HL-60 (cell line): Measurements from ENCODE around the gene ARF1.

ENCODE experiments used
- DNase-seq, 2 experiments: peaks; one replicate each; pipeline ENCODE4 v3.0.0-alpha.2; 2010 to 2020; ENCODE audit warnings: low read depth in 1 of 2, low spot score in 1 of 2
- H3K27ac ChIP-seq: fragments of 250-450 bp; sonication (Bioruptor Pico); replicated peaks from 2 replicates; pipeline ENCODE4 v1.5.1; 2020; ENCODE audit warnings: mild to moderate bottlenecking, moderate library complexity
- H3K27me3 ChIP-seq: fragments of 250-450 bp; sonication (Bioruptor Pico); 2 replicates; pipeline ENCODE4 v1.5.1; 2021; ENCODE audit warnings: mild to moderate bottlenecking, moderate library complexity; ENCODE audit not compliant: insufficient read depth, poor library complexity, severe bottlenecking
- H3K4me3 ChIP-seq: replicated peaks from 2 replicates; pipeline ENCODE4 v1.5.1; 2011; ENCODE audit warnings: mild to moderate bottlenecking, control low read depth, low read length; ENCODE audit not compliant: insufficient read depth
- GABPA ChIP-seq: IDR thresholded peaks from 2 replicates; pipeline ENCODE4 v1.6.1; 2012; ENCODE audit warnings: low read depth
- POLR2AphosphoS5 ChIP-seq: IDR thresholded peaks from 2 replicates; pipeline ENCODE4 v1.6.1; 2012; ENCODE audit warnings: low read depth
- SPI1 ChIP-seq: IDR thresholded peaks from 2 replicates; pipeline ENCODE4 v1.6.1; 2012; ENCODE audit warnings: low read depth, mild to moderate bottlenecking, borderline replicate concordance
- TF ChIP-seq, protein P1 (sequence below): IDR thresholded peaks from 2 replicates; pipeline ENCODE4 v1.6.1; 2012; ENCODE audit warnings: low read depth; ENCODE audit not compliant: insufficient replicate concordance
- TF ChIP-seq, protein P2 (sequence below): IDR thresholded peaks from one replicate; pipeline ENCODE4 v1.5.1; 2011; ENCODE audit warnings: low read length, control low read depth, inconsistent platforms; ENCODE audit not compliant: insufficient read depth

Gene ARF1

DNA sequence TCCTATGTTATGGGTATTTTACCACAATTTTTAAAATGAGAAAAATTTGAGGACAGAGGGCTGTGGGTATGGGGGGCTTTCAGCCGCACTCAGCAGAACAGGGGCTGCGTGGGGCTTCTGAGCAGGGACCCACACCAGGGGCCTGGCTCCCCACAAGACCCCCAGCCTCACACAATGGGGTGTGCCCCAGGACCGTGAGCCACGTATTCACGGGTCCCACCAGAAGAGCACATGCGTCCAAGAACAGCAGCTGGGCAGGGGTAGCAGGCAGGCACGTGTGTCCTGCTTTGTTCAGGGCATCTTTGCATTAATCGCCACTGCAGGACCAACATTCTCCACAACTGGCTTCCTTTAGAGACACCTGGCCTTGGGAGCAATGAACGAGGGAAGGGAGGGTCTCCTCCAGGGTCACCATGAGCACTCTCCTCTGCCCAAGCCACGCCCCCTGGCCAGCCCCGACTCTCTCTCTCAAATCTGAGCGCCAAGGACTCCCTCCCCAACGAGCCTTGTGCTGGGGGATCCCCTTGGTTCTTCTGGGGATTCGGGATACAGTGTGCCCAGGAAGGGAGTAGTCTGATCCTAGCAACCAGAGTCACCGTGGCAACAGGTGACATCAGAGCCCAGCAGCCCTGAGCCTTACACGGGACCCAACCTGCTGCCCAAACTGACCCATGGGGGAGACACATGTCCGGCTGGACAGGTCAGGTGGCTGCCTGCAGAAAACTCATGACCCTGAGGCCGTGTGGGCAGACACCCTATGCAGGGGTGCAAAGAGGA, 7.4 kb upstream of the ARF1 start:
- Histone ChIP-seq H3K27ac (no peak overlapping the region), H3K4me3 (no peak overlapping the region), H3K27me3 (peaks cover 9% of the 10 kb centered on the region)
- TF ChIP-seq, protein P1, sequence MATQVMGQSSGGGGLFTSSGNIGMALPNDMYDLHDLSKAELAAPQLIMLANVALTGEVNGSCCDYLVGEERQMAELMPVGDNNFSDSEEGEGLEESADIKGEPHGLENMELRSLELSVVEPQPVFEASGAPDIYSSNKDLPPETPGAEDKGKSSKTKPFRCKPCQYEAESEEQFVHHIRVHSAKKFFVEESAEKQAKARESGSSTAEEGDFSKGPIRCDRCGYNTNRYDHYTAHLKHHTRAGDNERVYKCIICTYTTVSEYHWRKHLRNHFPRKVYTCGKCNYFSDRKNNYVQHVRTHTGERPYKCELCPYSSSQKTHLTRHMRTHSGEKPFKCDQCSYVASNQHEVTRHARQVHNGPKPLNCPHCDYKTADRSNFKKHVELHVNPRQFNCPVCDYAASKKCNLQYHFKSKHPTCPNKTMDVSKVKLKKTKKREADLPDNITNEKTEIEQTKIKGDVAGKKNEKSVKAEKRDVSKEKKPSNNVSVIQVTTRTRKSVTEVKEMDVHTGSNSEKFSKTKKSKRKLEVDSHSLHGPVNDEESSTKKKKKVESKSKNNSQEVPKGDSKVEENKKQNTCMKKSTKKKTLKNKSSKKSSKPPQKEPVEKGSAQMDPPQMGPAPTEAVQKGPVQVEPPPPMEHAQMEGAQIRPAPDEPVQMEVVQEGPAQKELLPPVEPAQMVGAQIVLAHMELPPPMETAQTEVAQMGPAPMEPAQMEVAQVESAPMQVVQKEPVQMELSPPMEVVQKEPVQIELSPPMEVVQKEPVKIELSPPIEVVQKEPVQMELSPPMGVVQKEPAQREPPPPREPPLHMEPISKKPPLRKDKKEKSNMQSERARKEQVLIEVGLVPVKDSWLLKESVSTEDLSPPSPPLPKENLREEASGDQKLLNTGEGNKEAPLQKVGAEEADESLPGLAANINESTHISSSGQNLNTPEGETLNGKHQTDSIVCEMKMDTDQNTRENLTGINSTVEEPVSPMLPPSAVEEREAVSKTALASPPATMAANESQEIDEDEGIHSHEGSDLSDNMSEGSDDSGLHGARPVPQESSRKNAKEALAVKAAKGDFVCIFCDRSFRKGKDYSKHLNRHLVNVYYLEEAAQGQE: no peak
- no peak for DNase-seq

DNA sequence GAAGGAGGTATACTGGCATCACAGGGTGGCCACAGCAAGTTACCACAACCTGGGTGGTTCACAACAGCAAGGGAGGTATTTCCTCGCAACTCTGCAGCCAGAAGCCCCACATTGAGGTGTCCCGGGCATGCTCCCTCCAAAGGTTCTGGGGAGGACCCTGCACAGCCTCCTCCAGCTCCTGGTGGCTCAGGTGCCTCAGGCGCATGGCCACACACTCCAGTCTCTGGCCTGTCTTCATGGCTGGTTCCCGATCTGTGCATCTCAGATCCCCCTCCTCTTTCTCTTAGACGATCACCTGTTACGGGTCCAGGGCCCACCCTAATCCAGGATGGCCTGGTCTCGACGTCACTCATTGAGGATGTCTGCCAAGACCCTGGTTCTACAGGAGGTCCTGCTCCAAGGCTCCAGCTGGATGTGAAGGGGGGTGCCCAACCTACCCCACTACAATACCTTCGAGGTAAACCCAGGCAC, 6.7 kb upstream of the ARF1 start:
- no peak overlapping the region for H3K4me3 ChIP-seq
- no peak for DNase-seq
- TF ChIP-seq GABPA: no peak
- TF ChIP-seq, protein P2, sequence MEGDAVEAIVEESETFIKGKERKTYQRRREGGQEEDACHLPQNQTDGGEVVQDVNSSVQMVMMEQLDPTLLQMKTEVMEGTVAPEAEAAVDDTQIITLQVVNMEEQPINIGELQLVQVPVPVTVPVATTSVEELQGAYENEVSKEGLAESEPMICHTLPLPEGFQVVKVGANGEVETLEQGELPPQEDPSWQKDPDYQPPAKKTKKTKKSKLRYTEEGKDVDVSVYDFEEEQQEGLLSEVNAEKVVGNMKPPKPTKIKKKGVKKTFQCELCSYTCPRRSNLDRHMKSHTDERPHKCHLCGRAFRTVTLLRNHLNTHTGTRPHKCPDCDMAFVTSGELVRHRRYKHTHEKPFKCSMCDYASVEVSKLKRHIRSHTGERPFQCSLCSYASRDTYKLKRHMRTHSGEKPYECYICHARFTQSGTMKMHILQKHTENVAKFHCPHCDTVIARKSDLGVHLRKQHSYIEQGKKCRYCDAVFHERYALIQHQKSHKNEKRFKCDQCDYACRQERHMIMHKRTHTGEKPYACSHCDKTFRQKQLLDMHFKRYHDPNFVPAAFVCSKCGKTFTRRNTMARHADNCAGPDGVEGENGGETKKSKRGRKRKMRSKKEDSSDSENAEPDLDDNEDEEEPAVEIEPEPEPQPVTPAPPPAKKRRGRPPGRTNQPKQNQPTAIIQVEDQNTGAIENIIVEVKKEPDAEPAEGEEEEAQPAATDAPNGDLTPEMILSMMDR: no peak
- no peak for TF ChIP-seq SPI1
- TF ChIP-seq, protein P1: no peak
- no peak for TF ChIP-seq POLR2AphosphoS5
- no peak overlapping the region for H3K27ac ChIP-seq
- peaks cover 9% of the 10 kb centered on the region for H3K27me3 ChIP-seq

DNA sequence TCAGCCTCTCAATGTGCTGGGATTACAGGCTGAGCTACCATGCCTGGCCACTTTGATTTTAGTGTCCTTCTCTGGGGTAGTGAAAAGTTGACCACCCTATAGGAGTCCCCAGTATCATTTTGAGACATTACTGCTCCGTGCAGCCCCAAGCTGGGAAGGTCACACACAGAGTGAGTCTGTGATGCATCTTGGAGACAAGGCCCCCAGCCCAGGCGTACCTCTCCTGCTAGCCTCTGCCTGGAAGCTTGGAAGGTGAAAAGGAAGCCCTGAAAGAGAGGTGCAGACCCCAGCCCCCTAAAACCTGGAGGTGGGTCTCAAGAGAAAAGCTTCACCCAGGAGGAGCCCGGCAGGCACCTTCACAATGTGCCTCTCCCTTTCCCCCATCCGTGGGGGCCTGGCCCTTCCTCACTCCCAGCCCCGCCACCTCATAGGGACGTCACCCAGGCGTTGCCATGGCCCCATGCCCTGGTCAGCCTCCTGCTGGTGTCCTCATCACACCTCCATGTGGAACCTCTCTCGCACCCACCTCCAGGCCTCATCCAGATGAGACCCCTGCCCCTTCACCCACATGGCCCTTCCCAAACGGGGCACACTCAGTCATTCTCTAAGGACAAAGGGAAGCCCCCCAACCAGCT, 5.6 kb upstream of the ARF1 start:
- DNase-seq: no peak
- Histone ChIP-seq H3K27me3 (peaks cover 9% of the 10 kb centered on the region), H3K4me3 (no peak overlapping the region), H3K27ac (no peak overlapping the region)
- TF ChIP-seq GABPA: no peak
- TF ChIP-seq SPI1: no peak
- TF ChIP-seq POLR2AphosphoS5: no peak
- TF ChIP-seq, protein P1: no peak
- TF ChIP-seq, protein P2: no peak
